HCT116 (cell line): ENCODE measurements around the gene AUTS2.

ENCODE experiments used
- EZH2 ChIP-seq: fragments of 200-600 bp; sonication (generic); IDR thresholded peaks from 2 replicates; pipeline ENCODE4 v1.6.1; 2017; ENCODE audit warnings: antibody characterized with exemption, mixed run types
- EZH2phosphoT487 ChIP-seq: fragments of 200-600 bp; IDR thresholded peaks from 2 replicates; pipeline ENCODE4 v1.6.1; 2018; ENCODE audit warnings: antibody characterized with exemption, borderline replicate concordance
- JUND ChIP-seq: IDR thresholded peaks from 2 replicates; pipeline ENCODE4 v1.6.1; 2012
- POLR2A ChIP-seq: IDR thresholded peaks from 2 replicates; pipeline ENCODE4 v1.7.0; 2011; ENCODE audit warnings: borderline replicate concordance; ENCODE audit not compliant: insufficient read depth, insufficient read length; ENCODE audit errors: extremely low read depth
- POLR2AphosphoS5 ChIP-seq: IDR thresholded peaks from 2 replicates; pipeline ENCODE4 v1.6.1; 2011; ENCODE audit warnings: mild to moderate bottlenecking, low read depth, low read length, moderate library complexity
- RAD21 ChIP-seq: IDR thresholded peaks from 2 replicates; pipeline ENCODE4 v1.6.1; 2012; ENCODE audit warnings: low read depth, mild to moderate bottlenecking
- SIN3A ChIP-seq: IDR thresholded peaks from 2 replicates; pipeline ENCODE4 v1.6.1; 2012; ENCODE audit warnings: low read depth
- SP1 ChIP-seq: IDR thresholded peaks from 2 replicates; pipeline ENCODE4 v1.6.1; 2012; ENCODE audit warnings: low read depth
- TF ChIP-seq, protein P1 (sequence below), 3 experiments: fragments of 200-600 bp in 1 of 3; sonication (generic) in 1 of 3; IDR thresholded peaks in 2 of 3; conservative IDR thresholded peaks in 1 of 3; 2 replicates each; pipeline ENCODE4 v1.5.1; 2012 to 2017; ENCODE audit warnings: low read depth in 2 of 3, low read length in 2 of 3, antibody characterized with exemption in 1 of 3, borderline replicate concordance in 1 of 3, control low read depth in 1 of 3, mild to moderate bottlenecking in 1 of 3, mixed read lengths in 1 of 3, mixed run types in 1 of 3, moderate library complexity in 1 of 3; ENCODE audit not compliant: insufficient read depth in 1 of 3
- TF ChIP-seq, protein P2 (sequence below): IDR thresholded peaks from 2 replicates; pipeline ENCODE4 v1.6.1; 2011; ENCODE audit warnings: mild to moderate bottlenecking, low read length, moderate library complexity; ENCODE audit not compliant: insufficient replicate concordance; ENCODE audit errors: extremely low read depth

DNA sequence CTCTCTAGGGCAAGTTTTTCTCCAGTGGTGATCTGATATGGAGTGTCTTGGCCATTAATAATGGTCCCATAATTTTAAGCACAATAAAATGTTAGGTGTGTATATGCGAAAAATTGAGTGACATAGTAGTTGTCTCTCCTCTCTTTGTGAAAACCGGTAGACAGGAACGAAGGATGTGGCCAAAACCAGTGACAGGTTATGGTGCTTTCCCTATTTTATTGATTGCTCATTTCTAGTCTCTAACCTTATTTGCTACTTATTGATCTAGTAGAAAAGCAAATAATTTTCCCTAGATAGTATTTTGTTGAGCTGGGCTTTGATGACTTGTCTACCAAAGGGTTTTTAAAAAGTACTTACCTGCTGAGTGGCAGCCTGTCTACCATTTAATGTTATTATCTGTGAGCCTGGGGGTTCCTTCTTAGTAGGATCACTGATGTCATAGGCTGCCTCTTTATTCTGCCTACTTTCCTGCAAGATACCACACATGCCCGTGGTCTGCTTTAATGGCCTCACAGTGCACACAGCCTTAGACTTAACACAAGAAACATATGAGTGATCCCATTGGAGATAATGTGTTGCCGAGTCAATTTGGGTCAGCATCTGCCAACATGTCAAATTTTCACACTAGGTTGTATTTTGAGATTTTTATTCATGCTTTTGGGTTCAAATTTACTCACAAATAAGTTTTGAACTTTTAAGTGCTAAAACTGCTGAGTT lies 100.0 kb downstream of the AUTS2 start:
- TF ChIP-seq JUND, result no peak
- TF ChIP-seq, protein P1, sequence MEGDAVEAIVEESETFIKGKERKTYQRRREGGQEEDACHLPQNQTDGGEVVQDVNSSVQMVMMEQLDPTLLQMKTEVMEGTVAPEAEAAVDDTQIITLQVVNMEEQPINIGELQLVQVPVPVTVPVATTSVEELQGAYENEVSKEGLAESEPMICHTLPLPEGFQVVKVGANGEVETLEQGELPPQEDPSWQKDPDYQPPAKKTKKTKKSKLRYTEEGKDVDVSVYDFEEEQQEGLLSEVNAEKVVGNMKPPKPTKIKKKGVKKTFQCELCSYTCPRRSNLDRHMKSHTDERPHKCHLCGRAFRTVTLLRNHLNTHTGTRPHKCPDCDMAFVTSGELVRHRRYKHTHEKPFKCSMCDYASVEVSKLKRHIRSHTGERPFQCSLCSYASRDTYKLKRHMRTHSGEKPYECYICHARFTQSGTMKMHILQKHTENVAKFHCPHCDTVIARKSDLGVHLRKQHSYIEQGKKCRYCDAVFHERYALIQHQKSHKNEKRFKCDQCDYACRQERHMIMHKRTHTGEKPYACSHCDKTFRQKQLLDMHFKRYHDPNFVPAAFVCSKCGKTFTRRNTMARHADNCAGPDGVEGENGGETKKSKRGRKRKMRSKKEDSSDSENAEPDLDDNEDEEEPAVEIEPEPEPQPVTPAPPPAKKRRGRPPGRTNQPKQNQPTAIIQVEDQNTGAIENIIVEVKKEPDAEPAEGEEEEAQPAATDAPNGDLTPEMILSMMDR (IDR thresholded peaks at IDR 0.05 in 2 of 3, conservative IDR thresholded peaks at IDR 0.05 in 1 of 3; ENCODE audit: borderline replicate concordance in 1 of 3, insufficient read depth in 1 of 3, low read depth in 2 of 3, low read length in 2 of 3), result no peak
- TF ChIP-seq EZH2, result no peak
- TF ChIP-seq POLR2AphosphoS5, result no peak
- TF ChIP-seq POLR2A, result no peak
- TF ChIP-seq RAD21, result no peak
- TF ChIP-seq, protein P2, sequence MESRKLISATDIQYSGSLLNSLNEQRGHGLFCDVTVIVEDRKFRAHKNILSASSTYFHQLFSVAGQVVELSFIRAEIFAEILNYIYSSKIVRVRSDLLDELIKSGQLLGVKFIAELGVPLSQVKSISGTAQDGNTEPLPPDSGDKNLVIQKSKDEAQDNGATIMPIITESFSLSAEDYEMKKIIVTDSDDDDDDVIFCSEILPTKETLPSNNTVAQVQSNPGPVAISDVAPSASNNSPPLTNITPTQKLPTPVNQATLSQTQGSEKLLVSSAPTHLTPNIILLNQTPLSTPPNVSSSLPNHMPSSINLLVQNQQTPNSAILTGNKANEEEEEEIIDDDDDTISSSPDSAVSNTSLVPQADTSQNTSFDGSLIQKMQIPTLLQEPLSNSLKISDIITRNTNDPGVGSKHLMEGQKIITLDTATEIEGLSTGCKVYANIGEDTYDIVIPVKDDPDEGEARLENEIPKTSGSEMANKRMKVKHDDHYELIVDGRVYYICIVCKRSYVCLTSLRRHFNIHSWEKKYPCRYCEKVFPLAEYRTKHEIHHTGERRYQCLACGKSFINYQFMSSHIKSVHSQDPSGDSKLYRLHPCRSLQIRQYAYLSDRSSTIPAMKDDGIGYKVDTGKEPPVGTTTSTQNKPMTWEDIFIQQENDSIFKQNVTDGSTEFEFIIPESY, result no peak
- TF ChIP-seq SP1, result no peak
- no peak for TF ChIP-seq SIN3A
- TF ChIP-seq EZH2phosphoT487, result no peak
